Prostate gland (tissue), 2 donors: ENCODE measurements around the gene LST1.

ENCODE experiments used
- POLR2A ChIP-seq: fragments of 450-650 bp; IDR thresholded peaks from one replicate; pipeline ENCODE4 v1.6.1; 2016; ENCODE audit warnings: antibody characterized with exemption, mild to moderate bottlenecking
- POLR2AphosphoS5 ChIP-seq: sonication (generic); formaldehyde crosslinking; IDR thresholded peaks from one replicate; pipeline ENCODE4 v1.6.1; 2017; ENCODE audit warnings: antibody characterized with exemption
- TF ChIP-seq, protein P1 (sequence below), 4 experiments: fragments of 200-600 bp in 2 of 4; fragments of 450-650 bp in 2 of 4; sonication (generic) in 2 of 4; IDR thresholded peaks; 1 replicate in 3 of 4; 2 replicates in 1 of 4; pipeline ENCODE4 v1.5.1; 2016 to 2019; ENCODE audit warnings: antibody characterized with exemption in 4 of 4, mild to moderate bottlenecking in 2 of 4, moderate library complexity in 2 of 4

DNA sequence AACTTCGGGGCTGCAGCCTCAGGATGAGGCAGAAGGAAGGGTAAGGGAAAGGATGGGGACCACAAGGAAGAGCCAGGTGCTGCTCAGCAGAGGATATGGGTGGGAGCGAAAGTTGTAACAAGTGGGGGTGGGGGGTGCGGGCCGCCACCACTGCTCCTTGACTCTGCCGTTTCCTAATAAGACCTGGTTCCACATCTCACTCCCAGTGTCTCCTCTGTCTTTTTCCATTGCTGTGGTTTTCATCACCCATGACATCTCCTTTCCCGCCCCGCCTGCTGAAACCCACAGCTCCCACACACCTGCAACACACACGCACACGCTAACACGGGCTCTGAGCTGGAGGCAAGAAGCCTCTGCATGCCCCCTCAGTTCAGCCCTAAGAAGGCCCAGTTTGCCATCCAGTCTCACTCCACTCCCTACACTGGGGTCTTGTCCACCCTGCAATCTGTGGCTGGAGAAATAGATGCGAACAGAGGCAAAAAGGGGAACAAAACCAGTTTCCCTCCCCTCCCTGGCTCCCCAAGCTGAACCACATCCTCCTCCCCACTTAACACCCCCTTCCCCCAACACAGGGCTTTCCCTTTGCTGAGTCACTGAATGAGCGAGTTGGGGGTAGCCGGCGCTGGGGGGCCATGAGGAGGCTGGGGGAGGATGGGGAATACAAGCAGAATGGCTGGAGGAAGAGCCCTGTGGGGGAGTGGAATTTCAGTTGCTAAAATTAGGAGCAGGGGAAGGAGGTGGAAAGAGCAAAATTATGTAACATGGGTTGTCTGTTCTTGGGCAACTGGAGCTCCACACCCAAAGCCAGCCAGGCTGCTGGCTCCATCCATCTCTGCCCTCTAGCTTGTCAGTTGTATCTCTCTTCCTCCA is 27.2 kb upstream of the LST1 start:
- TF ChIP-seq, protein P1, sequence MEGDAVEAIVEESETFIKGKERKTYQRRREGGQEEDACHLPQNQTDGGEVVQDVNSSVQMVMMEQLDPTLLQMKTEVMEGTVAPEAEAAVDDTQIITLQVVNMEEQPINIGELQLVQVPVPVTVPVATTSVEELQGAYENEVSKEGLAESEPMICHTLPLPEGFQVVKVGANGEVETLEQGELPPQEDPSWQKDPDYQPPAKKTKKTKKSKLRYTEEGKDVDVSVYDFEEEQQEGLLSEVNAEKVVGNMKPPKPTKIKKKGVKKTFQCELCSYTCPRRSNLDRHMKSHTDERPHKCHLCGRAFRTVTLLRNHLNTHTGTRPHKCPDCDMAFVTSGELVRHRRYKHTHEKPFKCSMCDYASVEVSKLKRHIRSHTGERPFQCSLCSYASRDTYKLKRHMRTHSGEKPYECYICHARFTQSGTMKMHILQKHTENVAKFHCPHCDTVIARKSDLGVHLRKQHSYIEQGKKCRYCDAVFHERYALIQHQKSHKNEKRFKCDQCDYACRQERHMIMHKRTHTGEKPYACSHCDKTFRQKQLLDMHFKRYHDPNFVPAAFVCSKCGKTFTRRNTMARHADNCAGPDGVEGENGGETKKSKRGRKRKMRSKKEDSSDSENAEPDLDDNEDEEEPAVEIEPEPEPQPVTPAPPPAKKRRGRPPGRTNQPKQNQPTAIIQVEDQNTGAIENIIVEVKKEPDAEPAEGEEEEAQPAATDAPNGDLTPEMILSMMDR (IDR thresholded peaks at IDR 0.05) = no peak
- TF ChIP-seq POLR2AphosphoS5 (no peak), POLR2A (no peak)
